WI38 (cell line): ENCODE measurements around the gene AREL1.

Experiments used
- H3K4me3 ChIP-seq: 2 replicates; pipeline ENCODE4 v1.5.1; 2011; ENCODE audit warnings: low read depth, mild to moderate bottlenecking, control low read depth, low read length
- TF ChIP-seq, protein P1 (sequence below): IDR thresholded peaks from 2 replicates; pipeline ENCODE4 v1.5.1; 2012; ENCODE audit warnings: low read depth, mild to moderate bottlenecking, control low read depth, low read length

Gene AREL1

GRCh38 chr14:74711651-74712050, 1.2 kb downstream of the AREL1 start:
- TF ChIP-seq, protein P1, sequence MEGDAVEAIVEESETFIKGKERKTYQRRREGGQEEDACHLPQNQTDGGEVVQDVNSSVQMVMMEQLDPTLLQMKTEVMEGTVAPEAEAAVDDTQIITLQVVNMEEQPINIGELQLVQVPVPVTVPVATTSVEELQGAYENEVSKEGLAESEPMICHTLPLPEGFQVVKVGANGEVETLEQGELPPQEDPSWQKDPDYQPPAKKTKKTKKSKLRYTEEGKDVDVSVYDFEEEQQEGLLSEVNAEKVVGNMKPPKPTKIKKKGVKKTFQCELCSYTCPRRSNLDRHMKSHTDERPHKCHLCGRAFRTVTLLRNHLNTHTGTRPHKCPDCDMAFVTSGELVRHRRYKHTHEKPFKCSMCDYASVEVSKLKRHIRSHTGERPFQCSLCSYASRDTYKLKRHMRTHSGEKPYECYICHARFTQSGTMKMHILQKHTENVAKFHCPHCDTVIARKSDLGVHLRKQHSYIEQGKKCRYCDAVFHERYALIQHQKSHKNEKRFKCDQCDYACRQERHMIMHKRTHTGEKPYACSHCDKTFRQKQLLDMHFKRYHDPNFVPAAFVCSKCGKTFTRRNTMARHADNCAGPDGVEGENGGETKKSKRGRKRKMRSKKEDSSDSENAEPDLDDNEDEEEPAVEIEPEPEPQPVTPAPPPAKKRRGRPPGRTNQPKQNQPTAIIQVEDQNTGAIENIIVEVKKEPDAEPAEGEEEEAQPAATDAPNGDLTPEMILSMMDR: no peak
- H3K4me3 ChIP-seq: peak overlapping the region; percentile 100

- TF ChIP-seq, protein P1: no peak
- H3K4me3 ChIP-seq: no peak overlapping the region
These were observed 2.4 kb downstream of the AREL1 start for GRCh38 chr14:74710480-74710879.

DNA sequence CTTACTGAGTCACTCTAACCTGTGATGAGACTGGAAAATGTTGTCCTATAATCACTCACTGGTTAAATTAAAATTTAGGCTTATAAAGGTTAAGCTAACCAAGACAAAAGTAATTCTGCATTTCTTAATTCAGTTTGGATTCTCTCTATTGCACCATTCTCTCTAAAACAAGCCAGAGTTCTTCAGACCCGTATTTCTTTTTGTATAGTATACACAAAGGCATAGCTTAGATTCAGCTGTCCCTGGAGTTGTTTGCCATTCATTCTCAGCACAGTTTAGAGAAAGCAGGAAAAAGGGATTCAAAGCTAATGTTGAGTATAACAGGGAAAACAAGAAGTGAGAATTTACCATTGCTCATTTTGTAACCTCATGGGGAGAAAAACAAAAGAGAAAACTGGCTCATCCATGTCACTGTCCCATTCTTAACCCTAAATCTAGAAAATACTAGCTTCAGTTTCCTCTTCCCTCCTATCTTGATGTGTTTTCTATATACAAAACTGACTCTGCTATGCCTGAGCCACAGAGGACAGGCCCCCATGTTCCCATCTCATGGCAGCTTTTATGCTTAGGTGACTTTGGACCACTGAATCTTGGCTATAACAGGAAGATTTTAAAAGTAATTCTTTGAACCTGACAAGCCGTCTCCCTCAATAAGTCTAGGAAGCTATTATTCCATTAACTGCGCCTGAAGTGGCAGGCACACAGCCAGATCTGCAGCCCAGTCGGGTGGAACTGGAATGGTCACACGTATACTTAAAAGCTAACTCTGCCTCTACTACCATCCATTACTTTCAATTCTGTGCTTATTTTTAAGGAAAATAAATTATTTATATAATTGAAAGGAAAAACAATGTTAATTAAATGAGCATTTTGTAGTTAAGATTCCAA, 7.0 kb downstream of the AREL1 start:
- TF ChIP-seq, protein P1: no peak

DNA sequence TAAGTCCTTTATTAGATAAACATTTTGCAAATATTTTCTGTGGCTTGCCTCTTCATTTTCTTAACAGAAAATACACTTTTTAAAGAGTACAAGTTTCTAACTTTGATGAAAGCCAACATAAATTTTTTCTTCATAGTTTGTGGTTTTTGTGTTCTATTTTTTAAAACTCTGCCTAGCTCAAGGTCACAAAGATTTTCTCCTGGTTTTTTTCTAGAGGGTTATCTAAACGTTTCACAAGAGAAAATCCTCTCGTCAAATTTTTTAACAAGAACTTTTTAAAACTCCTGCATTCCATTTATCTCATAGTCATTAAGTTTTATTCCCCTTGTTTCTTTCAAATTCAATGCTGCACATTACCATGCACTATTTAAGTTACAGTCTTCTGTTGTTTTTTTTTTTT, 8.2 kb downstream of the AREL1 start:
- no peak overlapping the region for H3K4me3 ChIP-seq
- TF ChIP-seq, protein P1: no peak

More for the DNA sequence above, 7.0 kb downstream of the AREL1 start:
- H3K4me3 ChIP-seq: no peak overlapping the region

- TF ChIP-seq, protein P1: no peak
- no peak overlapping the region for H3K4me3 ChIP-seq
These were observed 9.8 kb downstream of the AREL1 start for GRCh38 chr14:74703043-74703442.

DNA sequence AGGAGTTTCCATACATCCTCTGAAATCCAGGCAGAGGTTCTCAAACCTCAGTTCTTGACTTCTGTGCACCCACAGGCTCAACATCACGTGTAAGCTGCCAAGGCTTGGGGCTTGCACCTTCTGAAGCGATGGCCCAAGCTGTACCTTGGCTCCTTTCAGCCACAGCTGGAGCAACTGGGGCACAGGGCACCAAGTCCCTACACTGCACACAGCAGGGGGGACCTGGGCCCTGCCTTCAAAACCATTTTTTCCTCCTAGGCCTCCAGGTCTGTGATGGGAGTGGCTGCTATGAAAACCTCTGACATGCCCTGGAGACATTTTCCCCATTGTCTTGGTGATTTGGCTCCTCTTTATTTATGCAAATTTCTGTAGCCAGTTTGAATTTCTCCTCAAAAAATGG, 10.6 kb downstream of the AREL1 start:
- TF ChIP-seq, protein P1: no peak
- H3K4me3 ChIP-seq: no peak overlapping the region

GRCh38 chr14:74698465-74698864, 14.4 kb downstream of the AREL1 start:
- TF ChIP-seq, protein P1: no peak

More at GRCh38 chr14:74698465-74698864, 14.4 kb downstream of the AREL1 start:
- no peak overlapping the region for H3K4me3 ChIP-seq
